Measurements from ENCODE around the gene SOS1. TPM values are rescaled to one million over a fixed set of nuclear protein-coding genes. Genes with fewer than 3 reads are reported as not detected.
"Not testable (repeated sequence)": the region's sequence is repeated elsewhere in the genome, so short reads cannot be mapped to it uniquely, and the experiment has no call there.

The SOS1 gene
- total RNA-seq, 1 donor from 2014 or later: 26.0 TPM

- peak; percentile 84 for ATAC-seq
- no peak for DNase-seq
- intact Hi-C loops (cut with micrococcal nuclease): no loop called here
Observed at GRCh38 chr2:39140322-39140847, 19.5 kb upstream of the SOS1 start.

- intact Hi-C loops (cut with micrococcal nuclease): no loop called here
- ATAC-seq: no peak
Observed at GRCh38 chr2:39139511-39140237, 18.8 kb upstream of the SOS1 start.

GRCh38 chr2:39138837-39139211 lies 18.0 kb upstream of the SOS1 start:
- DNase-seq: no peak
- intact Hi-C loops (cut with micrococcal nuclease): no loop called here

More at GRCh38 chr2:39139511-39140237, 18.8 kb upstream of the SOS1 start:
- DNase-seq: no peak

GRCh38 chr2:39138187-39138836 lies 17.5 kb upstream of the SOS1 start:
- intact Hi-C loops (cut with micrococcal nuclease); DNase-seq; ATAC-seq: not testable (repeated sequence)

More at GRCh38 chr2:39138837-39139211, 18.0 kb upstream of the SOS1 start:
- ATAC-seq: no peak

- ATAC-seq: no peak
- intact Hi-C loops (cut with micrococcal nuclease): no loop called here
- DNase-seq: no peak
Observed at GRCh38 chr2:39136799-39137198, 15.9 kb upstream of the SOS1 start.

- DNase-seq: no peak
- no peak for ATAC-seq
- intact Hi-C loops (cut with micrococcal nuclease): no loop called here
Observed at GRCh38 chr2:39135690-39136259, 14.9 kb upstream of the SOS1 start.

- intact Hi-C loops (cut with micrococcal nuclease): no loop called here
- no peak for DNase-seq
- ATAC-seq: no peak
Observed at GRCh38 chr2:39133215-39133851, 12.5 kb upstream of the SOS1 start.

- ATAC-seq: no peak
- intact Hi-C loops (cut with micrococcal nuclease): no loop called here
- DNase-seq: no peak
Observed at GRCh38 chr2:39128919-39129391, 8.1 kb upstream of the SOS1 start.

GRCh38 chr2:39127973-39128372 lies 7.1 kb upstream of the SOS1 start:
- DNase-seq (no peak), ATAC-seq (no peak)
- intact Hi-C loops (cut with micrococcal nuclease): no loop called here

- intact Hi-C loops (cut with micrococcal nuclease): no loop called here
- DNase-seq (no peak), ATAC-seq (peak; percentile 12)
Observed at GRCh38 chr2:39124746-39125057, 3.9 kb upstream of the SOS1 start.

- intact Hi-C loops (cut with micrococcal nuclease): no loop called here
- ATAC-seq: peak; percentile 89
- DNase-seq: peak; percentile 98
Observed at GRCh38 chr2:39124000-39124745, 3.3 kb upstream of the SOS1 start.

- ATAC-seq (no peak), DNase-seq (no peak)
- intact Hi-C loops (cut with micrococcal nuclease): no loop called here
Observed at GRCh38 chr2:39123436-39123999, 2.7 kb upstream of the SOS1 start.

- intact Hi-C loops (cut with micrococcal nuclease): no loop called here
- ATAC-seq (no peak), DNase-seq (no peak)
Observed at GRCh38 chr2:39121523-39122063, 742 bp upstream of the SOS1 start.

- DNase-seq: no peak
- intact Hi-C loops (cut with micrococcal nuclease): no loop called here
- ATAC-seq: no peak
Observed at GRCh38 chr2:39120521-39120770, 405 bp downstream of the SOS1 start.

GRCh38 chr2:39119732-39120520 lies 925 bp downstream of the SOS1 start:
- peak; percentile 77 for DNase-seq
- ATAC-seq: peak; percentile 62
- intact Hi-C loops (cut with micrococcal nuclease): loop anchor here (5.0 kb wide), 1 partner anchor 107 kb away; no protein-coding TSS in a partner anchor

- DNase-seq (no peak), ATAC-seq (no peak)
- intact Hi-C loops (cut with micrococcal nuclease): loop anchor here (5.0 kb wide), 1 partner anchor 108 kb away; no protein-coding TSS in a partner anchor
Observed at GRCh38 chr2:39118786-39119499, 1.9 kb downstream of the SOS1 start.

GRCh38 chr2:39115556-39115955 lies 5.3 kb downstream of the SOS1 start:
- DNase-seq (no peak), ATAC-seq (no peak)
- intact Hi-C loops (cut with micrococcal nuclease): loop anchor here (5.0 kb wide), 1 partner anchor 112 kb away; no protein-coding TSS in a partner anchor

All from left ventricle myocardium superior (tissue), 1 donor.